Measurements from ENCODE around the gene ZEB1. TPM values are rescaled to one million over a fixed set of nuclear protein-coding genes. Genes with fewer than 3 reads are reported as not detected.

The ZEB1 gene
- total RNA-seq, 1 donor from 2014 or later: 24.7 TPM

DNA sequence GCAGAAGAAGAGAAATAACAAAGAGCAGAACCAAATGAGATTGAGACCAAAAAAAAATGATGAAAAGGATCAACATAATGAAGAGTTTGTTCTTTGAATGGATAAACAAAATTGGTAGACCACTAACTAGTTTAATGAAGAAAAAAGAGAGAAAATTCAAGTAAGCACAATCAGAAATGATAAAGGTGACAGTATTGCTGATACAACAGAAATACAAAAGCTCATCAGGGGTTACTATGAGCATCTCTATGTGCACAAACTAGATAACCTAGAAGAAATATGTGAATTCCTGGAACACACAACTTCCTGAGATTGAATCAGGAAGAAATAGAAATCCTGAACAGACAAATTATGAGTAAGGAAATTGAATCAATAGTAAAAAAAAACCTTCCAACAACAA is 157.1 kb downstream of the ZEB1 start:
- no peak for DNase-seq (ENCODE audit: low spot score in 2 of 2, unreplicated experiment in 2 of 2)
- H3K4me1 Mint-ChIP-seq: no peaks in the 10 kb centered on the region
- no peak overlapping the region for H3K4me3 Mint-ChIP-seq
- no peak overlapping the region for H3K27ac Mint-ChIP-seq
- peaks cover 23% of the 10 kb centered on the region for H3K9me3 Mint-ChIP-seq
- peaks cover 6% of the 10 kb centered on the region for H3K36me3 Mint-ChIP-seq
- no peaks in the 10 kb centered on the region for H3K27me3 Mint-ChIP-seq (ENCODE audit: low read depth)
- TF ChIP-seq, protein P1, sequence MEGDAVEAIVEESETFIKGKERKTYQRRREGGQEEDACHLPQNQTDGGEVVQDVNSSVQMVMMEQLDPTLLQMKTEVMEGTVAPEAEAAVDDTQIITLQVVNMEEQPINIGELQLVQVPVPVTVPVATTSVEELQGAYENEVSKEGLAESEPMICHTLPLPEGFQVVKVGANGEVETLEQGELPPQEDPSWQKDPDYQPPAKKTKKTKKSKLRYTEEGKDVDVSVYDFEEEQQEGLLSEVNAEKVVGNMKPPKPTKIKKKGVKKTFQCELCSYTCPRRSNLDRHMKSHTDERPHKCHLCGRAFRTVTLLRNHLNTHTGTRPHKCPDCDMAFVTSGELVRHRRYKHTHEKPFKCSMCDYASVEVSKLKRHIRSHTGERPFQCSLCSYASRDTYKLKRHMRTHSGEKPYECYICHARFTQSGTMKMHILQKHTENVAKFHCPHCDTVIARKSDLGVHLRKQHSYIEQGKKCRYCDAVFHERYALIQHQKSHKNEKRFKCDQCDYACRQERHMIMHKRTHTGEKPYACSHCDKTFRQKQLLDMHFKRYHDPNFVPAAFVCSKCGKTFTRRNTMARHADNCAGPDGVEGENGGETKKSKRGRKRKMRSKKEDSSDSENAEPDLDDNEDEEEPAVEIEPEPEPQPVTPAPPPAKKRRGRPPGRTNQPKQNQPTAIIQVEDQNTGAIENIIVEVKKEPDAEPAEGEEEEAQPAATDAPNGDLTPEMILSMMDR (IDR thresholded peaks at IDR 0.05; ENCODE audit: unreplicated experiment): no peak

DNA sequence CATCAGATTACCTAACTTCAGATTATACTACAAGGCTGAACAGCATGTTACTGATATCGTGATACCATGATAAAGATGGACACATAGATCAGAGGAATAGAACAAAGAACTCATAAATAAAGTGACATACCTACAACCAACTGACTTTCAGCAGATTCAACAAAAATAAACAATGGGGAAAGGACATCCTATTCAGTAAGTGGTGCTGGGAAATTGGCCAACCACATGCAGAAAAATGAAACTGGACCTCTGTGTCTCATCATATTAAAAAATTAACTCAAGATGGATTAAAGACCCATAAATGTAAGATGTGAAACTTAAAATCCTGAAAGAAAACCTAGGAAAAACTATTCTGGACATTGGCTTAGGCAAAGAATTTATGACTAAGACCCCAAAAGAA is 158.6 kb downstream of the ZEB1 start:
- TF ChIP-seq, protein P1 (IDR thresholded peaks at IDR 0.05; ENCODE audit: unreplicated experiment): no peak
- Mint-ChIP-seq H3K27me3 (ENCODE audit: low read depth) (no peaks in the 10 kb centered on the region), H3K27ac (no peak overlapping the region), H3K4me1 (no peaks in the 10 kb centered on the region), H3K4me3 (no peak overlapping the region), H3K36me3 (peaks cover 6% of the 10 kb centered on the region), H3K9me3 (peaks cover 23% of the 10 kb centered on the region)
- DNase-seq (ENCODE audit: low spot score in 2 of 2, unreplicated experiment in 2 of 2): no peak

DNA sequence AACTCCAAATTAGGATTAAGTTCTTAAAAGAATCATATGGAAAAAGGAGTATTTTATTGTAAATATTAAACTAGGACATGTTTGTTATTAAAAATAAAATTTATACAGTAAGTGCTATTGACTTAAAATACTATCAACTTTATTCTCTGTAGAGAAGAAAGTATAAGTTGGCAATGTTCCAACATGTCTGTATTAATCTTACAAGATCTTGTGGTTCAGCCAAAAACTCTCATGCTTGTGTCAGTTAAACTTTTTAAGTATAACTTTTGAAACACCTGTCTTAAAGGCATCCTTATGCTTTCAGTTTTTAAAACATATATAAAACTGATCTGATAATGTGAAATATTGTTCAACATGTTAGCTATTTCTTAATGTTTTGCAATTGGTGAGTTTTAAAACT is 160.7 kb downstream of the ZEB1 start:
- DNase-seq (ENCODE audit: low spot score in 2 of 2, unreplicated experiment in 2 of 2): no peak
- Mint-ChIP-seq H3K4me3 (no peak overlapping the region), H3K4me1 (no peaks in the 10 kb centered on the region), H3K36me3 (peaks cover 6% of the 10 kb centered on the region), H3K27me3 (ENCODE audit: low read depth) (no peaks in the 10 kb centered on the region), H3K9me3 (peaks cover 23% of the 10 kb centered on the region), H3K27ac (no peak overlapping the region)
- TF ChIP-seq, protein P1 (IDR thresholded peaks at IDR 0.05; ENCODE audit: unreplicated experiment): no peak

DNA sequence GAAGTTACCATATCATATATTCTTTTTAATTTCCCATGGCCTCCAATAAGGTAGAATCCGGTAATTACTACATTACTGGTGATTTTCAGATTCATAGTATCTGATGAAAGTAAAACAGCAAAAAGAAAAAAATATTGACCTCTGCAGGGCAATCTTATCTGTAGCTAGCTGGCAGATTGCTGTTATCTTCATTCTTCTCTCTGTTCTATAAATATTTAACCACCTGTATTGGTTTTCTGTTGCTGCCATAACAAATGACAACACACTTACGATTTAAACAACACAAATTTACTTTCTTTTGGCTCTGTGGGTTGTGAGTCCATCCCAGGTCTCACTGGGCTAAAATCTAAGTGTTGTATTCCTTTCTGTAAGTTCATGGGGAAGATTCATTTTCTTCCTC is 164.5 kb downstream of the ZEB1 start:
- H3K27me3 Mint-ChIP-seq (ENCODE audit: low read depth): peaks cover 12% of the 10 kb centered on the region
- no peak overlapping the region for H3K4me3 Mint-ChIP-seq
- no peak for DNase-seq (ENCODE audit: low spot score in 2 of 2, unreplicated experiment in 2 of 2)
- no peak overlapping the region for H3K27ac Mint-ChIP-seq
- H3K36me3 Mint-ChIP-seq: no peaks in the 10 kb centered on the region
- TF ChIP-seq, protein P1 (IDR thresholded peaks at IDR 0.05; ENCODE audit: unreplicated experiment): no peak
- peaks cover 3% of the 10 kb centered on the region for H3K9me3 Mint-ChIP-seq
- no peaks in the 10 kb centered on the region for H3K4me1 Mint-ChIP-seq

DNA sequence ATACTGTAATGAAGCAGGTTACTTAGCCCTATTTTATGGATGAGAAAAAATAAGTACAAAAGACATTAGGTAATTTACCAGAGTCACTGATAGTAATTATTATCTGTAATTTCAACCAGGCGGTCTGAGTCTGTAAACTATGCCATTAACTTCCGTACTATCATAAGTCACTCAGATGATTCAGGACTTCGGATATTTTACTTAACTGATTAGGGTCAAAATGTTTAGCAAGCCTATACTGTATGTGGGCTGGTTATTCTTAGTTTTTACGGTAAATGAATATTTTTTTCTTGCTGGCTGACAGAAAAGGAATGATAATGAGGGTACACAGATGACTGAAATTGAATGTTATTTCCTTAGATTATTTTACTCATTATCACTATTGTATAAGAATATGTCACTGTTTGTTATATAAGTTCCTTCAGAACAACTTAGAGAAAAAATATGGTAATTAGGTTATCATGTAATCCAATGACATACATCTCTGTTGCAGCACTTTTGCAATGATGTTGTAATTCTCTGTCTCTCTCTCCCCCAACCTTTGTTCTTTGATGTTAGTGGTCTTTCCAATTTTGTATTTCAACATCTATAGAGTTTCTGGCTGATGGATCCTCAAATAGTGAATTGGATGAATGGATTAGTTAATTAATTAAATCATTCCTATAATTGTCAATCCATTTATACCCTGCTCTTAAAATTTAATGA is 165.6 kb downstream of the ZEB1 start:
- H3K27ac Mint-ChIP-seq: no peak overlapping the region
- no peak overlapping the region for H3K4me3 Mint-ChIP-seq
- H3K4me1 Mint-ChIP-seq: no peaks in the 10 kb centered on the region
- peaks cover 16% of the 10 kb centered on the region for H3K27me3 Mint-ChIP-seq (ENCODE audit: low read depth)
- H3K9me3 Mint-ChIP-seq: peaks cover 13% of the 10 kb centered on the region
- TF ChIP-seq, protein P1 (IDR thresholded peaks at IDR 0.05; ENCODE audit: unreplicated experiment): no peak
- peaks cover 3% of the 10 kb centered on the region for H3K36me3 Mint-ChIP-seq
- DNase-seq (ENCODE audit: low spot score in 2 of 2, unreplicated experiment in 2 of 2): no peak
